Measurements from ENCODE around the gene CYP2D6.

- TF ChIP-seq CTCF (IDR thresholded peaks at IDR 0.05; ENCODE audit: insufficient read depth, low read depth, low read length) (no peak), EZH2 (IDR thresholded peaks at IDR 0.05; ENCODE audit: insufficient read depth, low read length) (no peak)
Observed at GRCh38 chr22:42150727-42151590, 20.3 kb upstream of the CYP2D6 start.

Measured in astrocyte (in vitro differentiated cells and primary cell).